SK-N-DZ (cell line): Measurements from ENCODE around the gene CTNNBIP1. TPM values are rescaled to one million over a fixed set of nuclear protein-coding genes. Genes with fewer than 3 reads are reported as not detected.
A peak's percentile ranks its signal among the peaks of the same experiment; 100 is the strongest.
"Not testable (repeated sequence)": the region's sequence is repeated elsewhere in the genome, so short reads cannot be mapped to it uniquely, and the experiment has no call there.

ENCODE experiments used
- DNase-seq: peaks from one replicate; pipeline ENCODE4 v3.0.0-alpha.2; 2015; ENCODE audit warnings: low spot score
- polyA plus RNA-seq, 2 experiments: library from polyadenylated mRNA; depleted of rRNA; stranded (reverse); fragments of >200 nt; gene quantifications; 2 replicates each; pipeline ENCODE4 v1.2.3, GENCODE V29; 2014

Gene CTNNBIP1
- polyA plus RNA-seq (2014; cell fraction: cytosol; rRNA removed): 23.0 and 30.9 TPM in 2 replicates
- 14.2 and 17.4 TPM in 2 replicates for polyA plus RNA-seq (2014; cell fraction: nucleus; rRNA removed)

GRCh38 chr1:9910076-9910422 is at the start of gene CTNNBIP1:
CTNNBIP1 (minus strand) TSS chr1:9910269; CDS start chr1:9872064, 38,205 bp downstream.
- no peak for DNase-seq

GRCh38 chr1:9957726-9958125 is 47.7 kb upstream of the CTNNBIP1 start:
- no peak for DNase-seq

- no peak for DNase-seq
These were observed 36.2 kb upstream of the CTNNBIP1 start for GRCh38 chr1:9946315-9946714.

- peak; percentile 85 for DNase-seq
These were observed 33.1 kb upstream of the CTNNBIP1 start, which contains the start of the genes LZIC and NMNAT1 for GRCh38 chr1:9942939-9943788. LZIC (minus strand) TSS chr1:9943391; CDS start chr1:9936619, 6,772 bp downstream. NMNAT1 (plus strand) TSS chr1:9943475; CDS start chr1:9972074, 28,599 bp downstream.

- DNase-seq: peak; percentile 25
These were observed 32.4 kb upstream of the CTNNBIP1 start for GRCh38 chr1:9942399-9942938.

- DNase-seq: no peak
These were observed 19.6 kb upstream of the CTNNBIP1 start for GRCh38 chr1:9929431-9930385.

- DNase-seq: no peak
These were observed 17.2 kb upstream of the CTNNBIP1 start for GRCh38 chr1:9927259-9927658.

GRCh38 chr1:9922342-9922741 is 12.3 kb upstream of the CTNNBIP1 start:
- no peak for DNase-seq

GRCh38 chr1:9920606-9921005 is 10.5 kb upstream of the CTNNBIP1 start:
- DNase-seq: no peak

GRCh38 chr1:9917901-9918300 is 7.8 kb upstream of the CTNNBIP1 start:
- no peak for DNase-seq

GRCh38 chr1:9917495-9917894 is 7.4 kb upstream of the CTNNBIP1 start:
- DNase-seq: not testable (repeated sequence)

- DNase-seq: no peak
These were observed 6.4 kb upstream of the CTNNBIP1 start for GRCh38 chr1:9916452-9916851.

- no peak for DNase-seq
These were observed 4.5 kb upstream of the CTNNBIP1 start for GRCh38 chr1:9914610-9914937.

- DNase-seq: no peak
These were observed 2.3 kb upstream of the CTNNBIP1 start for GRCh38 chr1:9912264-9912936.

- DNase-seq: peak; percentile 96
These were observed 532 bp upstream of the CTNNBIP1 start for GRCh38 chr1:9910423-9911178.

GRCh38 chr1:9909234-9910046 is 629 bp downstream of the CTNNBIP1 start:
- no peak for DNase-seq

GRCh38 chr1:9908871-9909233 is 1.2 kb downstream of the CTNNBIP1 start:
- no peak for DNase-seq

GRCh38 chr1:9907441-9907840 is 2.6 kb downstream of the CTNNBIP1 start:
- DNase-seq: no peak

- no peak for DNase-seq
These were observed 3.6 kb downstream of the CTNNBIP1 start for GRCh38 chr1:9906466-9906865.

GRCh38 chr1:9905010-9905409 is 5.1 kb downstream of the CTNNBIP1 start:
- DNase-seq: no peak
